ENCODE measurements around the gene PRKG1.

PRKG1 gene

DNA sequence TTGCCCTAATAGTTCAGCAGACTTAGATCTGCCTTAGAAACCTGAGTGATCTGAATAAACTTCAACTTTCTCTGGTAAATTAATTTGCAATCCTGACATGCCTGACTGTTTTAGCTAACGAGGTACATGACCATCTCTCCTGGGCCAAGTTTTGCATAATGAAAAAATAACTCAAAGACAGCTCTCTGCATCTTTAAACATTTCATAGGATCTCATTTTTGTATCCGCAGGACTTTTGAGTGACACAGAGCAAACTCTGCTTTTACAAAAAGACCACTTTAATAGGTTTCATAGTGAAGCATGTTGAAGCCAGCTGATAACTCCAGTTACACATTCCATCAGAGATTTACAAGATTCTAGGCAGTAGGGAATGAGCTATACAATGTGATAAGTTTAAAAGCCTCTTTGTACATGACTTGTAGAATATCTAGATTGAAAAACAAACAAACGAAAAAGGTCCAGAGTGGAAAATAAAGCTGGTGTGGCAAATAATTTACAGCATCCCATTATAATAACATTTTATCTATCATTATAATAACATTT is 2.1 kb downstream of the PRKG1 start:
- H3K36me3 ChIP-seq (ENCODE audit: control insufficient read depth, low read length) = no peaks in the 10 kb centered on the region
- no peaks in the 10 kb centered on the region for H3K9me2 ChIP-seq (replicated peaks; ENCODE audit: control insufficient read depth, low read length)
- no peak for TF ChIP-seq EZH2phosphoT487 (IDR thresholded peaks at IDR 0.05; ENCODE audit: borderline replicate concordance, low read length)
- TF ChIP-seq, protein P1, sequence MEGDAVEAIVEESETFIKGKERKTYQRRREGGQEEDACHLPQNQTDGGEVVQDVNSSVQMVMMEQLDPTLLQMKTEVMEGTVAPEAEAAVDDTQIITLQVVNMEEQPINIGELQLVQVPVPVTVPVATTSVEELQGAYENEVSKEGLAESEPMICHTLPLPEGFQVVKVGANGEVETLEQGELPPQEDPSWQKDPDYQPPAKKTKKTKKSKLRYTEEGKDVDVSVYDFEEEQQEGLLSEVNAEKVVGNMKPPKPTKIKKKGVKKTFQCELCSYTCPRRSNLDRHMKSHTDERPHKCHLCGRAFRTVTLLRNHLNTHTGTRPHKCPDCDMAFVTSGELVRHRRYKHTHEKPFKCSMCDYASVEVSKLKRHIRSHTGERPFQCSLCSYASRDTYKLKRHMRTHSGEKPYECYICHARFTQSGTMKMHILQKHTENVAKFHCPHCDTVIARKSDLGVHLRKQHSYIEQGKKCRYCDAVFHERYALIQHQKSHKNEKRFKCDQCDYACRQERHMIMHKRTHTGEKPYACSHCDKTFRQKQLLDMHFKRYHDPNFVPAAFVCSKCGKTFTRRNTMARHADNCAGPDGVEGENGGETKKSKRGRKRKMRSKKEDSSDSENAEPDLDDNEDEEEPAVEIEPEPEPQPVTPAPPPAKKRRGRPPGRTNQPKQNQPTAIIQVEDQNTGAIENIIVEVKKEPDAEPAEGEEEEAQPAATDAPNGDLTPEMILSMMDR (IDR thresholded peaks at IDR 0.05; ENCODE audit: low read depth, low read length, poor library complexity, severe bottlenecking) = no peak
- no peaks in the 10 kb centered on the region for H3K9me3 ChIP-seq (ENCODE audit: control insufficient read depth, insufficient read depth, low read length)
- H3K4me1 ChIP-seq (ENCODE audit: control insufficient read depth, low read length) = no peaks in the 10 kb centered on the region
- H4K20me1 ChIP-seq (ENCODE audit: control insufficient read depth, insufficient read depth, low read depth, low read length) = no peaks in the 10 kb centered on the region
- H3K27ac ChIP-seq (ENCODE audit: low read depth, low read length) = no peak overlapping the region
- H3F3A ChIP-seq (ENCODE audit: control insufficient read depth, insufficient read depth) = no peaks in the 10 kb centered on the region
- H3K27me3 ChIP-seq (ENCODE audit: control insufficient read depth, low read length) = peaks cover 9% of the 10 kb centered on the region; the same call in 1 of the 2 replicates
- no peak overlapping the region for H3K4me3 ChIP-seq (ENCODE audit: low read length)
- no peaks in the 10 kb centered on the region for H3K79me2 ChIP-seq (ENCODE audit: control insufficient read depth, low read length)
- H3K4me2 ChIP-seq (ENCODE audit: low read length) = no peak overlapping the region

DNA sequence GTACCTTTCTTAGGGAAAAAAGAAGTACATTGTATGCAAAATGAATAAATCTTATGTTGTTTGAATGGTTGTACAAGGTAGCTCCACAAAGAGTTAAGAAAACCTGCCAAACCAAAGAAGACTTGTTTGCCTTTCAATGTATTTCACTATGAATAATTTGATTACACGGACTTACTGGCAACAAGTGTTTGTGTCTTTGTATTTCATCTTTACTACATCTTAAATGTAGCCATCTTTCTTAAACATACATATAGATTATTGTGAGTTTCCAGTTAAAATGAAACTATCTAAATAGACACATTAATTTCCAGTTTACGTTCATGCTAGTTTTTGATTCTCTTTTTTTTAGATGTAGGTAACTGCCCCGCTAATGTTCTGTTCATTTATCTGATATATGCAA is 2.8 kb downstream of the PRKG1 start:
- Histone ChIP-seq H3K9me3 (ENCODE audit: control insufficient read depth, insufficient read depth, low read length) (no peaks in the 10 kb centered on the region), H3K27me3 (ENCODE audit: control insufficient read depth, low read length) (peaks cover 9% of the 10 kb centered on the region; the same call in 1 of the 2 replicates), H3K36me3 (ENCODE audit: control insufficient read depth, low read length) (no peaks in the 10 kb centered on the region), H4K20me1 (ENCODE audit: control insufficient read depth, insufficient read depth, low read depth, low read length) (no peaks in the 10 kb centered on the region), H3K79me2 (ENCODE audit: control insufficient read depth, low read length) (no peaks in the 10 kb centered on the region), H3K9me2 (replicated peaks; ENCODE audit: control insufficient read depth, low read length) (no peaks in the 10 kb centered on the region), H3K4me3 (ENCODE audit: low read length) (no peak overlapping the region), H3K4me1 (ENCODE audit: control insufficient read depth, low read length) (no peaks in the 10 kb centered on the region), H3K27ac (ENCODE audit: low read depth, low read length) (no peak overlapping the region), H3K4me2 (ENCODE audit: low read length) (no peak overlapping the region), H3F3A (ENCODE audit: control insufficient read depth, insufficient read depth) (no peaks in the 10 kb centered on the region)
- TF ChIP-seq, protein P1 (IDR thresholded peaks at IDR 0.05; ENCODE audit: low read depth, low read length, poor library complexity, severe bottlenecking) = no peak
- no peak for TF ChIP-seq EZH2phosphoT487 (IDR thresholded peaks at IDR 0.05; ENCODE audit: borderline replicate concordance, low read length)

DNA sequence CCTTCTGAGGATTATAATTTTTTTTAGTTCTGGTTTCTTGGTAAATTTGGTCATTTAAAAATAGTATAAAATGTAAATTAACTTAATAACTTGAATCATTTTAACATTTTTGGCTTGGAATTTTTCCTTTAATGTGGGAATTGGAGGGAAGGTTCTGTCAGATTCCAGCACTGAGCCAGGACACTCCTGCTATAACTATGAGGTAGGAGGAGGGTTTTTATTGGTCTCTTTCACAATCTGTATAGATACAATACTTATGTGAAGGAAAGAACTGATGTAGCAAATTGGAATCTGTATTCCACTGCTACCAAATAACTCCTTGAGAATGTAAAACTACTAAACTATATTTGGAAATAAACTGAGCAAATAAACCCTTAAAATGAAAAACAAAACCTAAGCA is 3.2 kb downstream of the PRKG1 start:
- Histone ChIP-seq H3K4me3 (ENCODE audit: low read length) (no peak overlapping the region), H3K9me2 (replicated peaks; ENCODE audit: control insufficient read depth, low read length) (no peaks in the 10 kb centered on the region), H4K20me1 (ENCODE audit: control insufficient read depth, insufficient read depth, low read depth, low read length) (no peaks in the 10 kb centered on the region), H3K9me3 (ENCODE audit: control insufficient read depth, insufficient read depth, low read length) (no peaks in the 10 kb centered on the region), H3K4me1 (ENCODE audit: control insufficient read depth, low read length) (no peaks in the 10 kb centered on the region), H3K4me2 (ENCODE audit: low read length) (no peak overlapping the region), H3F3A (ENCODE audit: control insufficient read depth, insufficient read depth) (no peaks in the 10 kb centered on the region), H3K79me2 (ENCODE audit: control insufficient read depth, low read length) (no peaks in the 10 kb centered on the region), H3K36me3 (ENCODE audit: control insufficient read depth, low read length) (no peaks in the 10 kb centered on the region), H3K27ac (ENCODE audit: low read depth, low read length) (no peak overlapping the region), H3K27me3 (ENCODE audit: control insufficient read depth, low read length) (peaks cover 9% of the 10 kb centered on the region; the same call in 1 of the 2 replicates)
- TF ChIP-seq, protein P1 (IDR thresholded peaks at IDR 0.05; ENCODE audit: low read depth, low read length, poor library complexity, severe bottlenecking) = no peak
- TF ChIP-seq EZH2phosphoT487 (IDR thresholded peaks at IDR 0.05; ENCODE audit: borderline replicate concordance, low read length) = no peak
